ENCODE measurements around the gene EPB42.

EPB42 gene

GRCh38 chr15:43220991-43221403 lies at the start of gene EPB42:
EPB42 (minus strand) TSS chr15:43221018; CDS start chr15:43220825, 193 bp downstream.
- no peak within 1 kb of the TSS for H3K4me3 ChIP-seq (replicated peaks in 1 of 2; ENCODE audit: low read depth in 2 of 2, low read length in 2 of 2)
- no peak for DNase-seq (ENCODE audit: low read depth in 2 of 2)
- TF ChIP-seq, protein P1, sequence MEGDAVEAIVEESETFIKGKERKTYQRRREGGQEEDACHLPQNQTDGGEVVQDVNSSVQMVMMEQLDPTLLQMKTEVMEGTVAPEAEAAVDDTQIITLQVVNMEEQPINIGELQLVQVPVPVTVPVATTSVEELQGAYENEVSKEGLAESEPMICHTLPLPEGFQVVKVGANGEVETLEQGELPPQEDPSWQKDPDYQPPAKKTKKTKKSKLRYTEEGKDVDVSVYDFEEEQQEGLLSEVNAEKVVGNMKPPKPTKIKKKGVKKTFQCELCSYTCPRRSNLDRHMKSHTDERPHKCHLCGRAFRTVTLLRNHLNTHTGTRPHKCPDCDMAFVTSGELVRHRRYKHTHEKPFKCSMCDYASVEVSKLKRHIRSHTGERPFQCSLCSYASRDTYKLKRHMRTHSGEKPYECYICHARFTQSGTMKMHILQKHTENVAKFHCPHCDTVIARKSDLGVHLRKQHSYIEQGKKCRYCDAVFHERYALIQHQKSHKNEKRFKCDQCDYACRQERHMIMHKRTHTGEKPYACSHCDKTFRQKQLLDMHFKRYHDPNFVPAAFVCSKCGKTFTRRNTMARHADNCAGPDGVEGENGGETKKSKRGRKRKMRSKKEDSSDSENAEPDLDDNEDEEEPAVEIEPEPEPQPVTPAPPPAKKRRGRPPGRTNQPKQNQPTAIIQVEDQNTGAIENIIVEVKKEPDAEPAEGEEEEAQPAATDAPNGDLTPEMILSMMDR (IDR thresholded peaks at IDR 0.05; ENCODE audit: low read depth, low read length): no peak

DNA sequence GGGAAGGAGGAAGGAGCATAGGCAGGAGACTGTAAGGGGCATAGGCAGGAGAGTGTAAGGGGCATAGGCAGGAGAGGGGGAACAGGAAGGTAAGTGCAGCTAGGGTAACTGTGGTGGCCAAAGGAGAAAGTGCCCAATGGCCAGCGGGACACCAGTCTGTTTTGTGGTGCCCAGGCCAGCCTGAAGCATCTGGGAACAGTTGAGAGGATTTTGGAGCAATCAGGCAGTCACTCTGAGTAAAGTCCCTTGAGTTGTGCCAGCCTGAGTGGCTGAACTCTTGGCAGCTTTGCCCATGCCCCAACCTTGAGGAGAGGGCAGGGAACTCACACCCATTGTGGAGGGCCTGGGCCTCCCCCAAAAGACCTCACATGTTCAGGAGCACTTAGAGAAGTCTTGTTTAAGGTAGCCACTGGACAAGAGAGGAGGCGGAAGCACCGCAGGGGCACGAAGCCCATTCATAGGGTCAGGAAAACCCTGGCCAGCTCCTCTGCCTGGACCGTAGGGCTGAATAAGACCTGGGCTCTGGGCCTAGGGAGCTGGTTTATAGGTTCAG lies 49.4 kb upstream of the EPB42 start:
- no peak overlapping the region for H3K4me3 ChIP-seq (replicated peaks in 1 of 2; ENCODE audit: low read depth in 2 of 2, low read length in 2 of 2)
- TF ChIP-seq, protein P1 (IDR thresholded peaks at IDR 0.05; ENCODE audit: low read depth, low read length): no peak
- DNase-seq (ENCODE audit: low read depth in 2 of 2): no peak

- no peak overlapping the region for H3K4me3 ChIP-seq (replicated peaks in 1 of 2; ENCODE audit: low read depth in 2 of 2, low read length in 2 of 2)
- DNase-seq (ENCODE audit: low read depth in 2 of 2): peak in 1 of 2 donors; percentile 7
- TF ChIP-seq, protein P1 (IDR thresholded peaks at IDR 0.05; ENCODE audit: low read depth, low read length): no peak
Observed at GRCh38 chr15:43268111-43269105, 47.6 kb upstream of the EPB42 start.

DNA sequence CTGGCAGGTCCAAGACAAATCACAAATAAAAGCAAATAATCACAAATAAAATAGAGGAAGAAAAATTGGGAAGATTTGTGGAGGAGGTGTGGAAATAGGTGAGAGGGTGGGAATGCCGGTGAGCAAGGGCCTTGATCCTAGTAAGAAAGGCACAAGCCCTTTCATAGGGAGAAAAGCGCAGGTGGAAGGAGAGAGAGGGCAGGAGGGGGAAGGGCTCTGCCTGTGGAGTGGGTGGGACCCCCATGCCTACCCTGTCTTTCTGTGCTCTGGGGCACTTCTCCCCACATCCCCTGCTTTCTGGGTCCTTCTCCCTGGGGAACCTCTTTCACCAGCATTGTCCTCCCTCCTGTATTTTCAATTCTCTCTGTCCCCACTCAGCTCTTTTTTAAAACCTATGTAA lies 46.6 kb upstream of the EPB42 start:
- no peak for DNase-seq (ENCODE audit: low read depth in 2 of 2)
- TF ChIP-seq, protein P1 (IDR thresholded peaks at IDR 0.05; ENCODE audit: low read depth, low read length): no peak
- no peak overlapping the region for H3K4me3 ChIP-seq (replicated peaks in 1 of 2; ENCODE audit: low read depth in 2 of 2, low read length in 2 of 2)

- TF ChIP-seq, protein P1 (IDR thresholded peaks at IDR 0.05; ENCODE audit: low read depth, low read length): no peak
- no peak within 1 kb of the TSS for H3K4me3 ChIP-seq (replicated peaks in 1 of 2; ENCODE audit: low read depth in 2 of 2, low read length in 2 of 2)
- DNase-seq (ENCODE audit: low read depth in 2 of 2): no peak
Observed at GRCh38 chr15:43266834-43267233, 46.0 kb upstream of the EPB42 start, which contains the start of gene TGM5. TGM5 (minus strand) TSS chr15:43266928; CDS start chr15:43266849, 79 bp downstream.

- H3K4me3 ChIP-seq (replicated peaks in 1 of 2; ENCODE audit: low read depth in 2 of 2, low read length in 2 of 2): no peak overlapping the region
- DNase-seq (ENCODE audit: low read depth in 2 of 2): no peak
- TF ChIP-seq, protein P1 (IDR thresholded peaks at IDR 0.05; ENCODE audit: low read depth, low read length): no peak
Observed at GRCh38 chr15:43266386-43266785, 45.6 kb upstream of the EPB42 start.

All from cardiac fibroblast (primary cell).